GM21381 (cell line): Measurements from ENCODE around the gene CAPRIN1.
"Not testable (repeated sequence)": the region's sequence is repeated elsewhere in the genome, so short reads cannot be mapped to it uniquely, and the experiment has no call there.

Experiments used
- ATAC-seq: cut with Tn5 transposase; IDR thresholded peaks from one replicate; pipeline ENCODE4 v1.9.1; 2021; ENCODE audit warnings: mild to moderate bottlenecking, moderate library complexity; ENCODE audit not compliant: unreplicated experiment

CAPRIN1 gene

DNA sequence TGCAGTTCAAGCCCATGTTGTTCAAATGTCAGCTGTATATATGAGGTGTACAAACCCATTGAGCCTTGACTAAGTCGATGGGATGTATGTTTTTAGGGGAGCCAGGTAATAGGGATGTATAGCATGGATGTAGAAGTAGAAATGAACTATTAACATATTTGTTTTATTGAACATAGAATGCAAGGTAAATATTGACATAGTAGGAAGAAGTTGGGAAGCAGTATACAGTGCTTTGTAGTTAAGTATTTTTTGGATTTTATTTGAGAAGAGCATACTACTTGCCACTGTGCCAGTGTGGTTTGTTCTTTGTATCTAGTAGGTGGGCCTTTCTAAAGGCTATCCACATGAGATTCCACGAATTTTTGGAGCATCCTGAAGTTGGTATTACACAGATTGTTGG lies 33.1 kb downstream of the CAPRIN1 start:
- no peak for ATAC-seq

DNA sequence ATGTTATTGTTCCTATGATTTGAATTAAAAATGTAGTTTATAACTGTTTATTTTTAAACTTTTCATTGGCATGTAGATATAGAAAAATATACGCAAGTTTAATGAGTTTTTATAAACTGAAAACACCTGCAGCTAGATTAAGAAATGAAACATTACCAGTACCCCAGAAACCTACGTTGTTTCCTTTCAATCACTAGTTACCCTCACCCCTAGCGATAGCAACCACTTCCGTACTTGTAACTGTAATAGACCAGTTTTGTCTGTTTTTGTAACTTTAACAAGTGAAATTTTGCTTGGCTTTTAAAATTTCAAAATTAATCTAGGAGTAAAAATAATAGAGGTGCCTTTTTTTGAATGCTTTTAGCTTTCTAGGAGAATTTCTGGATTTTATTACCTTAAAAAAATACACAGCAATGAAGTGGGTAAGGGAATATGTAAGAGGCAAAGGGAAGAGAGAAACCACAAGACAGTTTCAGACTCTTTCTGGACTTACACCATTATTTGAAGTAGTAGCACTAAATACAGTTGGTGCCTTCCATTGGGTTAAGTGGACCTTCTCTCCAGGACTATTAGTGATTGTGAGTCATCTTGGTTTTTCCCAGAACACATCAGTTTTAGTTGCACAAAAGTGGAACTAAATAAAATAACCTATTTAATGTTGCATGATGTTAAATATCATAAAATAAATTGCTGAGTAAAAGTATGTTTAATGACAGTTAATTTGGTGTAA lies 35.2 kb downstream of the CAPRIN1 start:
- no peak for ATAC-seq

DNA sequence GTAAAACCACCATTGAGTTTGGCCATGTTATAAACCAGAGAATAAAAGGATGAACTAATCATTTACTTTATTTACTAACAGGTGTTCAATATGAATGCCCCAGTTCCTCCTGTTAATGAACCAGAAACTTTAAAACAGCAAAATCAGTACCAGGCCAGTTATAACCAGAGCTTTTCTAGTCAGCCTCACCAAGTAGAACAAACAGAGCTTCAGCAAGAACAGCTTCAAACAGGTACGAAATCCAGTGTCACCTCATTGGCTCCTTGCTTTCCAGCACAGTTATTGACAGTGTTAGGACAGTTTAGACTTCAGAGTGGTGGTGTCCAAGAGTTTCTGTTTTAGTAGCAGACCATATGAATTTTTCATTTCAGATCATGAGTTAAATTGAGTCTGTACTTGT lies 40.3 kb downstream of the CAPRIN1 start:
- no peak for ATAC-seq

DNA sequence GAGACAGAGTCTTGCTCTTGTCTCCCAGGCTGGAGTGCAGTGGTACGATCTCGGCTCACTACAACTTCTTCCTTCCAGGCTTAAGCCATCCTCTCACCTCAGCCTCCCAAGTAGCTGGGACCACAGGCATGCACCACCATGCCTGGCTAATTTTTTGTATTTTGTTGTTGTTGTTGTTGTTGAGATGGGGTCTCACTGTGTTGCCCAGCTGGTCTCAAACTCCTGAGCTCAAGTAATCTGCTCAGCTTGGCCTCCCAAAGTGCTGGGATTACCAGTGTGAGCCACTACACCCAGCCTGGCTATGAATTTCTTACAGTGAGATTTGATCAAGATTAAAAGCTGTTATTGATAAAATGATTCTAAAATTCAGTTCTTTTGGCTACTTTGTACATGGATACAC lies 43.4 kb downstream of the CAPRIN1 start:
- not testable (repeated sequence) for ATAC-seq

DNA sequence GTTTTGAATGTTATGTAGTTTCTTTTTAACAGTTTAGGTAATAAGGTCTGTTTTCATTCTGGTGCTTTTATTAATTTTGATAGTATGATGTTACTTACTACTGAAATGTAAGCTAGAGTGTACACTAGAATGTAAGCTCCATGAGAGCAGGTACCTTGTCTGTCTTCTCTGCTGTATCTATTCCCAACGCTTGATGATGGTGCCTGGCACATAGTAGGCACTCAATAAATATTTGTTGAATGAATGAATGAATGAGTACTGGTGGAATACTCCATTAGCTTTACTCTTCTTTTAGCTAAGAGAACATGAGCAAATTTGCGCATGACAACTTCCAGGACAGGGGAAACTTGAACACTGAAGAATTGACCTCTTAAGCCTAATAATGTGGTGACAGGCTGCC lies 47.3 kb downstream of the CAPRIN1 start:
- ATAC-seq, result no peak

DNA sequence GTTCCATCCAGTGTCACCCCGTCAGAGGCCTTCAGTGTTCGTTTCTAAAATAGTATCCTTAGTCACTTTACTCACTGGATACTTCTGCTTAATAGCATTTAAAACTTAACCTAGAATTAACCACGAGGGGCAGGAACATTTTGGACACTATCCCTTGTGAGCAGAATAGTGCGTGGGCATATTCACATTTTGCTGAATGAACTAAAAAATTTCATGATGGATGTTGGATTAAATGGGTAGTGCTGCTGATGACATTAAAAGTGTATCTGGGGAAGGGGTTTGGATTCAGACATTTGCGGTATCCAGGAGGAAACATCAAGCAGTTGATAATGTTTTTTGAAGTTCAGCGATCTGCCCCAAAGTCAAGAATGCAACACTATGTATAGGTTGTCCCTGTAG lies 53.1 kb downstream of the CAPRIN1 start:
- no peak for ATAC-seq

DNA sequence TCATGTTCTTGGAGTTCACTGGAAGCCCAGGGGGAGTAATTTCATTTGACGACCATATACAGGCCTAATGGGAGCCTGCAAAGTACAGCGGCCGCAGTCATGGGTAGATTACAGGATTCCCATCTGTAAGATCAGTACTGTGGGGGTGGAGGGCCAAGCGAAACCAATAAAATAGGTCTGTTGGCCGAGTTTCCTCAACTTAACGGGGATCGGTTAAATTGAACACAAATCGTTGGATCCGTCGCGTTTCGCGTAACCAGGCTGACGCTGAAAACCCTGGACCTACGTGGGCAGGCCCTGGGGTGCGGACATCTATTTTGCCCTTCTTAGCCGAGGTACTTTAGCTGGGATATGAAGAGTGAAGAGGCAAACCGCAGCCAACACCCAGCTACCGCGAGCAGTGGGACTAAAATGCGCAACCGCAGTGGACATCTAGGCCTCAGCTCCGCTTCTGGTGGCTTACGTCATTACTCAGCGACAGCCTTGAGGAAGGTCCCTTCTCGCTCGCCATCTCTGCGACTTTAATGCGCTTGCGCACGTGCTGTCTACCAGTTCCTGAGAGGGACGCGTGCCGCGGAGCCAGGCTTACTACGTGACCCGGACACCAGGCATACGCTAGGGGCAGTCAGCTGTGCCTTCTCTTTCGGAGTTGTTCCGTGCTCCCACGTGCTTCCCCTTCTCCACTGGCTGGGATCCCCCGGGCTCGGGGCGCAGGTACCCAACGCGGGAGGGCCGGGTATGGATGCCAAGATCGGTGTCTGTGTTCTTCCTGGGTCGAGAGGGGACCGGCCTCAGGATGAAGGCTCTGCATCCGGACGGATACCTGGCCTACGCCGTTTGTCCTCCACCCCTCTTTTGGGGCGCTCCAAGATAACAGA lies 53.8 kb downstream of the CAPRIN1 start, which contains the start of gene NAT10:
TSS of gene NAT10 (plus strand) at position 551 of the 878 bp plus-strand sequence. CDS start 2,597 bp downstream, outside the sequence.
- ATAC-seq, result peak; percentile 94

DNA sequence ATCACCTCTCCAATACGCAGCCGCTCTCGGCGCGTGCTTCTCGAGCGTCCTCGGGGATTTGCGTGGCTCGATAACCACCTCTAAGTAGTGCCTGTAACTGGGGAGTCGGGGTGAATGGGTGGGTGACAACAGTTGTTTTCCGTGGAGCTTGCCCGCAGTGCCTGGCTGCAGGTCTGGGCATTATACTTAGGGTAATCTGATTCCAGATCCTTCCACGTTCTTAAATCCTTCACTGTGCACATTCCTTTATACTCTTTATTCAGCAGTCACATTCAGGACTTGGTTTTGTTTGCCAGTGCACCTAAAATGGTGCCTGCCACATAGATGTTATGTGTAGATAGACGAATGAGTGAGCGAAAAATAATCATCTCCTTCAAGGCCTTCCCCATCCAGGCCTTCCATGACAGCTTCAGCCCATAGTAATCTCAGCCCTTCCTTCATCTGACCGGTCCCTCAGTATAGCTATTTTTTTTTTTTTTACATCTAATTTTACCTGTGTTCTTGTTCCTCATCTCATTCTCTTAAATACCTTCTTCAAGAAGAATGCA lies 54.5 kb downstream of the CAPRIN1 start:
- no peak for ATAC-seq

DNA sequence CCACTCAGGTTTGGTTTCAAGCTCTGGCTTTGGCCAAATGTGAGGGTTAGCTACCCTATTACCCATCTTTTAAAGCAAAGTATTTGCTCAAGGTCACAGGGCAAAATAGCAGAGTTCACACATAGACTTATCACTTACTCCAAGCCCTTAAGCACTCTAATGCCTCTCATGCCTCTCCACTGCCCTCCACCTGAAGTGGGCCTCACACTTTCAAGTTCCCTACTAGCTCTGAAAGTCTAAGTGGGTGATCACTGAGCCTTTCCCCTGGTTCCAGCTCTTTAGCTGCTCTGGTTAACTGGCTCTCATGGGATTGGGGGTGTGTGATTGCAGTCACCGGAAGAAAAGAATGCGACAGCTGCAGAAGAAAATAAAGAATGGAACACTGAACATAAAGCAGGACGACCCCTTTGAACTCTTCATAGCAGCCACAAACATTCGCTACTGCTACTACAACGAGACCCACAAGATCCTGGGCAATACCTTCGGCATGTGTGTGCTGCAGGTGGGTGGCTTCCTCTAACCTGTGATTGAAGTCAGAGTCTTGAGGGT lies 60.3 kb downstream of the CAPRIN1 start:
- ATAC-seq, result no peak

DNA sequence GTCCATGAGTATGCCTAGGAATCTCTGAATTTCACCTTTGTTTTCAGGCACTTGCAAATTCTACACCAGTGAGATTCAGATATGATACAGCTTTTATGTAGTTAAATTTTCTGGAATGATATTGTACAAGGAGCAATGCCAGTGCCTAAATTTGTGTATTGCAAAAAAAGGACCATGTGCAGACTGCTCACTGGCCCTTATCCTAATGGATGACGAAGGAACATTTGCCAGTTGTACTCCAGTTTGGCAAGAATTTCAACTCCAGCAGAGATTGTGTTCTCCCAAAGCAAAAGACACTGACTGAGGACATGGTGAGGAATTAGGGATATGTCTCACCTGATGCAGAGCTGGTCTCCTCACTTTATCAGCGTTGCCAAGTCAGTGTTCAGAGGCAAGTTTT lies 62.5 kb downstream of the CAPRIN1 start:
- no peak for ATAC-seq

DNA sequence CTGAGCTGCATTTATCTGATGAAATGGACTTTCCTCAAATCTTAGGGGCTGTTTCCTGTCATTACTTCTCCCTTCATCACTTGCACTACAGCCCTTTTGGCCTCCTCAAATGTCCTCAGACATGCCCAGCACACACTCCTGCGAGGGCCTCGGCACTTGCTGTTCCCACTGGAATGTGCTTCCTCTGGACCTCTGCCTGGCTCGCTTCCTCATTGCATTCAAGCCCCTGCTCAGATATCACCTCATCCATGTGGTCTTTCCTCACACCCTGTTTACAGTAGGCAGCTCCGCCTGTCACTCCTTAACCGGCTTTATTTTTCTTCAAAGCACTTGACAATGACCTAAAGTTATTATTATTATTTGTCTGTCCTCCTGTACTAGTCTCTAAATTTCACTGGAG lies 62.9 kb downstream of the CAPRIN1 start:
- no peak for ATAC-seq

DNA sequence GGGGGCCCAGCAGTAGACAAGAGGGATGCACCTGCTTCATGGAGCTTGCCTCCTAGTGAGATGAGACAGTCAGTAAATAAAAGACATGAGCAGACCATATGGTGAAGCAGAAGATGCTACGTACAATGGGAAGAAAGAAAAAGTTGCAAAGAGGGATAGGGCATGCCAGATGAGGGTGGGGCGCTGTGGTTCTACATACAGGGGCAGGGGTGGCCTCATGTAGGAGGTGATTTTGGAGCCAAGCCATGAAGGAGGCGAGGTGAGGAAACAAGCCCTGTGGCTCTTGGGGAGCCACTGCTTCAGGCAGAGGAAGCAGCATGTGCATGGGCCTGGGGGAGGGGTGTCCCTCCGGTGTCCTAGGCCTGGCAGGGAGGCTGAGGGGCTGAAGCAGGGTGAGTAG lies 69.1 kb downstream of the CAPRIN1 start:
- ATAC-seq, result no peak

DNA sequence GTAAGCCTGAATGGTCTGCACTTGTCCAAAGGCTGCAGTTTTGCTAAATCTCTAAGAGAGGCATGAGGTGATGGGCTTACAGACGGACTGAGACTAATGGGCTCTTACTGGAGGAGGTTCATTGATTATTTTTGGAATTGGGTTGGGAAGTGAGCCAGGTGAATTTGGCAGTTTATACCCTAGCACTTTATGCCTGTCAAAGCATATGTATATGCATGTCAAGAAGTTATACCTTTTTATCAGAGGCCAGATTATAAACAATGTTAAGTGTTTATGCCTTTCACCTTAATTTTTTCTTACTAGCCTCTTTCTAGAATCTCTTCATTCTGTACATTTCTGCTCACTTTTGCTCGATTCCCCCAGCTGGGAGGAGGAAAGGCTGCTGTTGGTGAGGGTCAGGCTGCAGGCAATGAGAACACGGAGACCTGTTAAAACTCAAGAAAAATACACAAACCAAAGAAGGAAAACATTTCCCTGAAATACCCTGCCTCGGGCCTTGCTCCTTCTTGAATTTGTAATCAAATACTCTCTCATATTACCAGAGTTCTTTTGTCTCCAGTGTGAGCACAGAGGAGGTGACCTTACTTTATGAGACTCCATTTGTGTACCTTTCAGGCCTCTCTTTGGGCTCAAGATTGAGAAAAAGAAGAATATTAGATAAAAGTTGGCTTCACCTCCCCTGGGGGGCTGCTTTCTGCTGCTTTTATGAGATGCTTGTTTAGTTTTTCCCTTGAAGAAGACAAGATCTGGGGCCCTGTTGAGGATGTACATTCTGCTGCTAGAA lies 73.5 kb downstream of the CAPRIN1 start:
- ATAC-seq, result no peak

DNA sequence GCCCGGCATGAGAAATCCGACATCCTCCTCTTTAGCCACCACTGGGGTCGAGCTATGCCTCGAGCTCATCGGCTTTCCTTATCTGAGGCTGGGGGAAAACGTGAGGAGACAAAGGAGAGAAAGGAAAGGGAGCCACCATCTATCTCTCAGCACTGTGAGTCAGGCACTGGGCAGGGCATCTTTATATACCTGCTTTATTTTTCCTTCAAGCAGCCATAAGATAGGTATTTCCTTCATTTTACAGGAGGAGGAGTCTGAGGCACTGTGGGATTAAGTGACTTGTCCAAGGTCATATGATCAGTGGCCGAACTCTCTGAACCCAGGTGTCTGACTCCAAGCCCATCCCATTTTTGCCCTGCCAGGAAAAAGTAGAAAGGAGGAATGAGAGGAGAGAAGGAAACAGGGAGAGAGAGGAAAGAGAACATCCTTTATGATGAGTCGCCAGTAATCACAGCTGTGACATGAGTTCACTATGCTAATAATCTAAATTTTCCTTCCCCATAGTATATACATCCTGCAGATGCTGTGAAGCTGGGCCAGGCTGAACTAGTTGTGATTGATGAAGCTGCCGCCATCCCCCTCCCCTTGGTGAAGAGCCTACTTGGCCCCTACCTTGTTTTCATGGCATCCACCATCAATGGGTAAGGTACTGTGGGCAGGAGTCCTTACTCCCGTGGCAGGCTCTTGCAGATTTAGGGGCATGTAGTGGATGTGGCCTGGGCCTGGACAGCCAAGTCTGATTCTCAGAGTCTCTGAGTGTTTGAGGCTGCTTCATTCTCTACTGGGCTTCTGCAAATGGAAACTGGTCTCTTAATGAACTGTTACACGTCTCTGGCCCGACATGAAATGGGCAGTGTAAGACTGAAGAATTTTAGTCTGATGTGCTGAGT lies 75.7 kb downstream of the CAPRIN1 start:
- no peak for ATAC-seq

DNA sequence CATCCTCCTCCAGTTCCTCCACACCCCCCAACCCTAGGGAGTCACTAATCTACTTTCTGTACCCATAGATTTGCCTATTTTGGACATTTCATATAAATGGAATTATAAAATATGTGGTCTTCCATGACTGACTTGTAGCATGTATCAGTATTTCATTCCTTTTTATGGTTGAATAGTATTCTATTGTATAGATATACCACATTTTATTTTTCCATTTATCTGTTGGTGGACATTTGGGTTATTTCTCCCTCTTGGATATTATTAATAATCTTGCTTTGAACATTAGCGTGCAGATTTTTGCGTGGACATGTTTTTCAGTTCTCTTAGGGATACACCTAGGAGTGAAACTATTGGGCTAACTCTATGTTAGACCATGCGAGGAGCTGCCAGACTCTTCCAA lies 77.3 kb downstream of the CAPRIN1 start:
- ATAC-seq, result no peak

DNA sequence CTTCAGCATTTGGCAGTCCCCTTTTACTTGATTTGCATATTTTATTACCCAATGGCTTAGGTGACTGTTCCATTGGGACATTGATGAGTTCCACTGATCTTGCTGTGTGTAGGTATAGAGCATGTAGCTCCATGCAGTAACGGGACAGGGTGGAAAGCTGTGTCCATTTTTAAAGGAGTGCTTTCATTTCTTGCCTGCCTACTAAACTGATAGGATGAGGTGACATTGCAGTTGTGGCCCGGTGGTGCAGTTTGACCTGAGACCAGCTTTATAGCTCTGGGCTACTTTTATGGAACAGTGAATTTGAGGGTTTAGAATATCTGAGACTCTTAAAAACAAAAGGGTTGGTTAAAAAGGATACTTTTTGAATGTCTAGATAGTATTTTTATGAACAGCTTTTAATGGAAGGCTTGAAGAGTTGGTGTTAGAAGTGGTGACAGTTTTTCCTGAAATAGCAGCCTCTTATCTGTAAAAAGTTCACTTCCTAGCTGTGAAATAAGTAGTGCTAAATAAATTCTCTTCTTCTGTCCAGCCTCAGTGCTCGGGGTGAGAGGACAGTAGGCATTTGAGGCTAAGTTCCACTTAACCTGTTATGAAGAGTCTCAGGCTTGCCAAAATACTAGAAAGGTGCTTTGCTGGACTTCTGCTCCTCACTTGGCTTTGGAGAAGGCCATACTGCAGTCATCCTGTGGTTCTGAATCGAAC lies 80.9 kb downstream of the CAPRIN1 start:
- ATAC-seq, result no peak

DNA sequence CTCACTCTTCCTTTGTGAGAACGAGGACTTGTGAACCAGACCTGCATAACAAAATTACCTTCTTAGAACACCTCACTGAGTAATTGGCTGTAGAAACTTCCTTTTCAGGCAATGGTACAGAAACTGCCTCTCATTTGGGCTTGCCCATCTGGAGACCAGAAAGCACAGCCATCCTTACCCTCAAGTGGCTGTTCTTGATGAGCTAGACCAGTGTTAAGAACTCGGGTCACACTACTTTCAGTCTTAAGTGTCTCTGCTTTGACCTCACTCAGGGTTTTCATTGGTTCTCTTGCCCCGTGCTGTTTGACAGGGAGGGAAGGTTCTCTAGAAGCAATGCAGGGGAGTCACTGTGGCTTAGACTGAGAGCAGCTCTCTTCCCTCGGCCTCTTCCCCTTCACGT lies 83.2 kb downstream of the CAPRIN1 start:
- ATAC-seq, result no peak

DNA sequence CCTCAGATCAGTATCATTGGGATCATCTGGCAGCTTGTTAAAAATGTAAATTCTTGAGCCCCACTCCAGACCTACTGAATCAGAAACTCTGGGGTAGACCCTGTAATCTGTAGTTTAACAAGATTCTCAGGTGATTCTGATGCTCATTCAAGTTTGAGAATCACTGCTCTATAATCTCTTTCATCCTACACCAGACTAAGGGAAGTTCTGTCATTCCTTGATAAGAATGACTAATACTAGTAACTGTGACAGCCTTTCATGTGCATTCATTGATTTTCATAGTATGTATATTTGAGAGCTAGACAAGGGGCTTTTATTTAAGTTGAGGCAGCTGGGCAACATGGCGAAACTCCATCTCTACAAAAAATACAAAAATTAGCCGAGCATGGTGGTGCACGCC lies 83.9 kb downstream of the CAPRIN1 start:
- no peak for ATAC-seq

DNA sequence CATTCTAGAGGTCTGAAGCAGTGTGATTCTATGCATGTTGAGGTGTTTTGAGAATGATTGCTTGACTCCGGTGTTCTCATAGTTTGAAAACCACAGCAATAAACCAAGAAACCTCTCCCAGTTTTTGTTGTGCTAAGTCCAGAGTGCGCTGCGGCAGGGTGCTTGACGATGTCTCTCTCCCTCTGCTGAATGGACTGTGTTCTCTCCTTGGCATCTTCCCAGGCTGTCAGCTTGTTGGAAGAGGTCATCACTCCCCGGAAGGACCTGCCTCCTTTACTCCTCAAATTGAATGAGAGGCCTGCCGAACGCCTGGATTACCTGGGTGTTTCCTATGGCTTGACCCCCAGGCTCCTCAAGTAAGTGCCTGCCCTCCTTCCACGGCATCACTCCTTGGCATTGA lies 84.9 kb downstream of the CAPRIN1 start:
- ATAC-seq, result no peak
